ENCODE results near the gene PSMA5.
"Not testable (repeated sequence)": the region's sequence is repeated elsewhere in the genome, so short reads cannot be mapped to it uniquely, and the experiment has no call there.

PSMA5 gene

DNA sequence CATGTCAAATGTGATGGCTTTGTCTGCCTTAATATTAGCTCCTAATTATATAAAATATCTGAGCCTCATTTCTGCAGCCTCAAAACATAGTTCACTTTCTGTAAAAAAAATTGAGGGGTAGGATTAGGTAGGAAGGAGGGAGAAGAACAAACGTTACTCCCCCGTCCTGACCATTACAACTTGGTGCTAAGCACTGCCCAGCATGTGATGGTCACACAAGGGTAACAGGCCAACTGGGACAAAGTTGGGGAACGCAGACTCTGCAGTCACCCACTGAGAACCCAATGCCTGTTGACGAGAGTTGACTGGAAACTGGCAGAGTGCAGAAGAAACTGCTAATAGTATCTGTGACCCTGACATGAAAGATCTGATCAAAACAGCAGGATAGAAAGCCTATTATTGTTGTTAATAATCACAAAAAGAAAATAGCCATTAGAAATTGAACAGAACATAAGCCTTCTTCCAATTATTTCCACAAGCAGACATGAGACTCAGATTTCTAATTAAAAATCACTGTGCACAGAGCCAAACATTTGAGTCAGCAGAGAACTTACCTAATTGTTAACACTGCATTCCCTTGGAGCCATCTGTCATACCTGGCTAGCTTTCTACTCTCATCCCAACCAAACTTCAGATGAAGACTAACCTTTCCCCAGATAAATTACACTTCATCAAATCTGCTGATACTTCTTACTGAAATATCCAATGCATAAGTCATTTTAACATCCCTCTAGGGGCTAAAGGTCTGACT, 34.0 kb downstream of the PSMA5 start:
- no peak for DNase-seq

GRCh38 chr1:109391626-109392025, 34.6 kb downstream of the PSMA5 start:
- no peak for DNase-seq

GRCh38 chr1:109391157-109391556, 35.1 kb downstream of the PSMA5 start:
- DNase-seq, result no peak

- DNase-seq, result no peak
Observed at GRCh38 chr1:109389638-109390341, 36.5 kb downstream of the PSMA5 start.

GRCh38 chr1:109388884-109389637, 37.2 kb downstream of the PSMA5 start:
- DNase-seq, result no peak

- no peak for DNase-seq
Observed at GRCh38 chr1:109388208-109388711, 38.0 kb downstream of the PSMA5 start.

GRCh38 chr1:109386054-109386717, 40.1 kb downstream of the PSMA5 start:
- no peak for DNase-seq

- no peak for DNase-seq
Observed at GRCh38 chr1:109385417-109385816, 40.8 kb downstream of the PSMA5 start.

DNA sequence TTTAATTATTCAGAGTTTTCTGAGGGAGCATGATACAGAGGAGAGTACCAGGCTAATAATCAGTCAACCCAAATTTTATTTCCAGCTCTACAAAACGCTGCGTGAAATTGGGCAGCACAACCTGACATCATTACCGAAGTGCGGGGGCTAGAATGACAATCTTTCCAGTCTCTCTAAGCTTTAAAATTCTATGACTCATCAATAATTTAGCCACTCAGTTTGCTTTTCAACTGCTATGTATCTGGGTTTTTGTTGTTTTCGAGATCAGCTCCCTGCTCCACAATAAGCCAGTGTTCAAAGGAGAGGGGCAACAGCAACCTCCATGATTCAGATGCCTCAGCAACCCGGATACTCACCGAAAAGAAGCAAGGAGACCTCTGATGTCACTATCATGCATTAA, 42.4 kb downstream of the PSMA5 start:
- DNase-seq, result no peak

- DNase-seq, result no peak
Observed at GRCh38 chr1:109383087-109383779, 43.0 kb downstream of the PSMA5 start.

- no peak for DNase-seq
Observed at GRCh38 chr1:109381573-109381972, 44.7 kb downstream of the PSMA5 start.

GRCh38 chr1:109379907-109380306, 46.3 kb downstream of the PSMA5 start:
- no peak for DNase-seq

GRCh38 chr1:109379422-109379821, 46.8 kb downstream of the PSMA5 start:
- no peak for DNase-seq

DNA sequence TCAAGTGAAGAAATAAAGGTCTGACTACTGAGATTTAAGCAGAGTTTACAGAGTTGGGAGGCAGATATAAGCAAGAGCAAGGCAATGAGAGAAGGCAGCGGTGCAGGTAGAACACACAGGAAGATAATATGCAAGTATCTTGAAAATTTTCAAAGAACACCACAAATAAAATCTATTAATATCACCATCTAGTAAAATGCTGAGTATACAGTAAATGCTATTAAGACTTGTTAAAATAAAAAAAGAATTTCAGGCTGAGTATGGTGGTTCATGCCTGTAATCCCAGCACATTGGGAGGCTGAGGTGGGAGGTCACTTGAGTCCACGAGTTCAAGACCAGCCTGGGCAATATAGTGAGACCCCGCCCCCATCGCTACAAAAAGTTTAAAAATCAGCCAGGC, 48.5 kb downstream of the PSMA5 start:
- no peak for DNase-seq

- not testable (repeated sequence) for DNase-seq
Observed at GRCh38 chr1:109373696-109374095, 52.6 kb downstream of the PSMA5 start.

DNA sequence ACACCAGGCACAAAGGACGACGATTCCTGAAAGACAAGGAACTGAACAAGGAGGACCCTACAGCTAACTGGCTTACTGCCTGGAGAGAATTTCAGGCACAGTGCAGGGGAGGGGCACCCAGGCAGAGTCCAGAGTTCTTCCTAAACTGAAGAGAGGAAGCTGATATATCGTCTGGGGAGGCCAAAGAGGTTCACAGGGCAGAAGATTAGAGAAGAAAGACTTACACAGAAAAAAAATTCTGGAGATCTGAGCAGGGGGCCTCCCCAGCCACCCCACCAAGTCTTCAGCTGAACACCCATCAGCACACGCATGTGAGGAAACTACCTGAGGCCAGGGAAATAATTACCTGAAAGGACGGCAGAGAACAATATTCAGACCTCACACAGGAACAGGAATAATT, 53.1 kb downstream of the PSMA5 start:
- DNase-seq, result no peak

DNA sequence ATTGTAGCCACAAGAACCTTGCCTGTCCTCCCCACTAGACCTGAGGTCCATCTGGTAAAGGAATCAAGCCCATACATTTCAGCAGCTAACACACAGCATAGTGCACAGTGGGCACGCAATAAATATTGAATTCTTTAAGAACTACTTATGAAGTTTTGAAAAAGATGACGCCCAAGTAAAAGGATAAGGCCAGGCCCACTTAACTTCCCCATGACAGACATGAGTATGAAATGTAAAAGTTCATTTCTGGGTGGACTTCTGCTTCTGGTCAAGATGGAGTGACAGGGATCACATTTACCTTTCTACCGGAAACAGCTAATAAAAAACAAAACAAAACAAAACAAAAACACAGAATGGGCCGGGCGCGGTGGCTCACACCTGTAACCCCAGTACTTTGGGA, 54.0 kb downstream of the PSMA5 start:
- DNase-seq, result no peak

DNA sequence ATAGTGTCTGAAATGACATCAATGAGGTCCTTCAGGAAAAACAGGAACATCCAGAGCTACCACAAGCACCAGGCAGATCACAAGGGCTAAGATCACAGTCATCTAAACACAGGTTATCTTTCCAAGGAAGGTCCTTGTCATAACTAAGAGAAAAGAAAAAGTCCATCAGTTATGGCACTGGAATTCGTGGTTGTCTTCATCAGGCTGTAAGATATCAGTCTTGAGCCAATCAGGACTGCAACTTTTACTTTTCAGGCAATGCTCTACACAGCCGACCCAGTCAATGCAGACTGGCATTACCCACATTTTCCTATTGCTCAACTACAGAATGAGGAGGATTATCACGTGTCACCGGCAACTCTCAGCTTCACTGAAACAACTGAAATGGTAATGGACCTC, 54.9 kb downstream of the PSMA5 start:
- DNase-seq, result no peak

DNA sequence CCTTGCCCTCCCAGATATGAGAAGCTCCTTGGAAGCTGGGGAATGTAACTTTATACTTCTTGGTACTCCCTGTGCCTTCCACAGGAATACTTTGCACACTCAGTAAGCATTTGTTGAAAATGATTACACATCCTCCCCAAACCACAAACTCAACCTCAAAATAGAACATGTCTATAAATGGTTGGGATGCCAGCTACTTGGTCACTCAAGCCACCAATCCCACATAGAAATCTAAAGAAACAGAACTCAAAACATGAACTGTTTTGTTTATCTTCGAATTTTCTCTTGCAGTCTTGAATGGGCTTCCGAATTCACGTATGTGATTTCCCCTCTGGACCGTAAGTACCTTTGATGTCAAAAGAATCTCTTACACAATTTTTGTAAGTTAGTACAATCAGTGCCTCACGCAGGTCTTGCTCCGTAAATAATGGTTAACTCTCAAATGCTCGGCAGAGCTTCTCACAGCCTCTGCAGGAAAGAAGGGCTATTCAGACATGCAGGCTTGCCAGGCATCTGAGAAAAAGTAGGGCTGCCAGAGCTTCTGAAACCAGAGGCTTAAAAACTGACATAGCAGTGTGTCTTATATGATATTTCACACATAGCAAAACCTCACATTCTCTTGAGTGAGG, 55.4 kb downstream of the PSMA5 start:
- no peak for DNase-seq

- no peak for DNase-seq
Observed at GRCh38 chr1:109369167-109369746, 57.0 kb downstream of the PSMA5 start.

- no peak for DNase-seq
Observed at GRCh38 chr1:109368464-109368863, 57.8 kb downstream of the PSMA5 start.
